Activated T-helper 1 cell treated with Interleukin-2 at 50 U/mL for 16 hours (primary cell): Measurements from ENCODE around the gene TMEM72.

ENCODE experiments used
- DNase-seq: peaks from one replicate; pipeline ENCODE4 v3.0.0-alpha.2; 2020; ENCODE audit warnings: low read depth

Gene TMEM72

DNA sequence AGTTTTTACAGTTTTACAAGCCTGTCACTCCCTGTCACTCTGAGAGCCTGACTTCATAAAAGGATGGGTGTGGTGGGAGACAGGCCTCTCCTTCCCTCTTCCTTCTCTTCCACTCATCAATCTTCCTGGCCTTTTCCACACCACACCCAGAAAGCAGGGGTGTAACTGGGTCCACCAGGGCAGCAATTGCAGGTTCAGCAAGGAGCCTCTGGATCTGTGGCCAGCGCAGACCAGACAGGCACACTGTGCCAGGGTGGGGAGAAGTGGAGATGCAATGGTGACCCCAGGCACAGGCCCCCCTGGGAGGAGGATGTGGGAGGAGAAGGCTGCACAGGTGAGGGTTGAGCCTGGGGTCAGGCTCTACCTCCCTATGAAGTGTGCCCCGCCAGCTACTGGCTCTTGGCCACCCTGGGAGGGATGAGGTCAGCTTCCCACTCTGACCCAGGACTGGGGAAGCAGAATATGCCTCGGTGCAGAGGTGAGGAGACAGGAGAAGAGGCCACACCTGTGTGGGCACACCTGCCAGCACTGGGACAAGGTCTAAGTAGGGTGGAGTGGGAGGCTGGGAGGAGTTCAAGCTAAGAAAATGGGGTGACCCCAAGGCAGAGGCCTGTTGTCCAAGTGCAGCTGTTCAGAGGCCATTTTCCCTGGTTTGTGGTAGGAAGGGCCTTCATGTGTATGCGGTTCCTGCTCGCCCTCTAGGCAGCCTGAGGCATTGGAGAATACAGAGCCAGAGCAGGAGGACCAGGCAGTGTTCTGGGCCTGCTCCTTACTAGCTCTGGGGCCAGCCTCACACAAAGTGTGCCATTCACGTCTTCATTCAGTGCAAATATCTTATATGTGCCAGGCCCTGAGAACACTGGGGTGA lies 20.2 kb upstream of the TMEM72 start:
- no peak for DNase-seq

DNA sequence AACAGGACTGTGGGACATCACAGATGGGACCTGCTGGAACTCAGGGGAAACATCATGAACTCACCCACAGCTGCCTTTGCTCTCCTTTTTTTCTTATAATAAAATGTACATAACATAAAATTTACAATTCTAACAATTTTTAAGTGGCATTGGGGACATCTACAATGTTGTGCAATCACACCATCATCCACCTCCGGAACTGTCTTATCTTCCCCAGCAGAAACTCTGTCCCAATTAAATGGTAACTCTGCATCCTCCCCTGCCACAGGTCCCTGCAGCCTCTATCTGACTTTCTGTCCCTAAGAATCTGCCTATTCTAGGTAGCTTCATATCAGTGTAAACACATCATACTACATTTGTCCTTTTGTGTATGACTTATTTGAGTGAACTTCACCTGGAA lies 19.4 kb upstream of the TMEM72 start:
- DNase-seq, result no peak

DNA sequence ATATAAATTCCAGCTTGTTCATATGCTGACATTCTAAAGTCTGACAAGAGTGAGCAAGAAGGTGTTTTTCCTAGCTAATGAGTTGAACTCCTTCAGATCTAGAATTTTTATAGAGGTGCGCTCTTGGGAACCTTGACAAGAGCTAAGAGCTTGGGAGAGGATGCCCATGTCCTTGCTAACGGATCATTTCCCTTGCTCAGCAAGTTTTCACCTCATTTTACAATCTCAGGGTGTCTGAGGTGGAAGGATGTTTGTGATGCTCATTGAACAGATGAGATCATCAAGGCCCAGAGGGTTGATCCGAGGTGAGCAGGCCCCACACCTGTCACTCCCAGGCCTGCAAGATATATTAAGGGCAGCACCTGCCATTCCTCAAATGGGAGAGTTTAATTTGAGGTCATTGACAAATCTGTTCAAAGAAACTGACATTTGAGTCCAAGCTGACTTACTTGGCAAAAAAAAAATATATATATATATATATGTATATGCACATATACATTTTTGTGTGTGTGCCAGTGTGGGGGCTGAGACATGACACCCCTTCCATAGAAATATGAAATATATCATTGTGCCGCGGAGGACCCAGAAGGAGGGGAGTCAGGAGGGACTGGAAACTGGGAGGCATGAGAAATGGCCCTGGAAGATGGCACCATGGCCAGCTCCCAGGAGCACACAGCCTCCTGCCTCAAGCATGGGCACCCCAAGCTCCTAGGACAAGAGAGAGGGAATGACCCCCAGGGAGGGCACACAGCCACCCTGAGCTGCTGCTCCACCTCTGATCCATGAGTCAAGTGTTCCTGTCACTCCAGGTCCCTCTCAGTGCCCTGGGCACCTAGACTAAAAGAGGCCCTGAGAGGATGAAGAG lies 17.3 kb upstream of the TMEM72 start:
- no peak for DNase-seq

DNA sequence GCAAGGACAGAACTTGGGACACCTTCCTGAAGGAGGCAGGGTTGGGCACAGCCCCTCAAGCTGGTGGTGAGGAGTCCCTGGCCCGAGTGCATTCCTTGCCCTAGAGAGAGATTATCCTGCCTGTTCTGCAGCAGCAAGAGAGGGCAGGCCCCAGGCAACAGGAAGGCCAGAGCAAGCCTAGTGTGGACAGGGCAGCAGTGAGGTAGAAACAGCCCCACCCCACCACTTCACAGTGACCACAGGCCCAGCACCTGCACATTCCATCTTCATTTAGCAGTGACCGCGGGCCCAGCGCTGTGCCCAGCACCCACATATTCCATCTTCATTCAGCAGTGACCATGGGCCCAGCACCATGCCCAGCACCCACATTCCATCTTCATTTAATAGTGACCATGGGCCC lies 16.4 kb upstream of the TMEM72 start:
- DNase-seq, result no peak

DNA sequence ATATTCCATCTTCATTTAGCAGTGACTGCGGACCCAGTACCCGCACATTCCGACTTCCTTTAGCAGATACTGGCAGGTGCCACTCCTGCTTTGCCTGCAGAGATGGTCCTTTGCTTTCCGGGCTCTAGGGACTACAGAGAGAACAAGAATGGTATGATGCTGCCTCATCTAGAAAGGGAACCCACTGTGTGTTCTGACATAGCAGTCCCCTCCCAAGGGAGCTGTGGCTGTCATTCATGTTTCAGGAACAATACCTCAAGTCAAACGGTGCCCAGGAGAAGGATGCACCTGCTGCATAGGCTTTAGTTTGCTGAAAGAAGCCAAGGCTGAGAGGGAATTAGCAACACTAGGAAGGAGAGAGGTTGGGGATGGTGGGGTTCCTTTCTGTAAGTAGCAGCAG lies 15.9 kb upstream of the TMEM72 start:
- no peak for DNase-seq

DNA sequence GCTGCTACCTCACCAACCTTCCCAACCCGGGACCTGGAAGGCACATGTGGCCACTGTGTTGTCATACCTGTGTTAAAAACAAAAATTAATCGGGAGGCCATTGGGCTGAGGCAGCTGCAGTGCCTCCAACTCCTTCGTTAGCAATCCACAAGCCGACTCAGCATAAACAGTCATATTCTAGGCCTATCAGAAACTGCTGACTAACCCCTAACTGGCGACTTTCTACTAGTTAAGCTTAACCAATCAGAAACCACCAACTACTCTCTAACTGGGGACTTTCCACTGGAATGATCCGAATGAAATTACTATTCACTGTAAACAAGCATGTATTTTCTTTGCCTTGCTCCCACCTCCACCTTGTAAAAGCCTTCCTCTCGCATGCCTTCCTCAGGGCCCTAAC lies 14.1 kb upstream of the TMEM72 start:
- DNase-seq, result no peak

DNA sequence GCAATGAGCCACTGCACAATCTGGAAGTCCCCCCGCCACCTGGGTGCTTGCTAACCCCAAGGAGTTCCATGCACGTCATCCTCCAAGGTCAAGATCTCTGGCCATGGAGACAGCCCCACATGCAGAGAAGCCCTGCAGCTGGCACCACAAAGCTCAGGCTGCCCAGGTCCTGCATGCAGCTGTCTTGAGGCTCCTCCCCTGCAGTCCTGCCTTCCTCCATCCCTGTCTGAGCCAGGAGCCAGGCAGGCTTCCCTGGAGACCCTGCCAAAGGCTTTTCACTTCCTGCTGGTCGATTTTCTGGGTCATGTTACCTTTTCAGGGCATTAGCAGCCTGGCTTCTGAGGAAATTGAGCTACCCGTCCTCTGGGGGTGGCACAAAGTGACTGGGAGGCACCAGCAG lies 12.5 kb upstream of the TMEM72 start:
- DNase-seq, result no peak

DNA sequence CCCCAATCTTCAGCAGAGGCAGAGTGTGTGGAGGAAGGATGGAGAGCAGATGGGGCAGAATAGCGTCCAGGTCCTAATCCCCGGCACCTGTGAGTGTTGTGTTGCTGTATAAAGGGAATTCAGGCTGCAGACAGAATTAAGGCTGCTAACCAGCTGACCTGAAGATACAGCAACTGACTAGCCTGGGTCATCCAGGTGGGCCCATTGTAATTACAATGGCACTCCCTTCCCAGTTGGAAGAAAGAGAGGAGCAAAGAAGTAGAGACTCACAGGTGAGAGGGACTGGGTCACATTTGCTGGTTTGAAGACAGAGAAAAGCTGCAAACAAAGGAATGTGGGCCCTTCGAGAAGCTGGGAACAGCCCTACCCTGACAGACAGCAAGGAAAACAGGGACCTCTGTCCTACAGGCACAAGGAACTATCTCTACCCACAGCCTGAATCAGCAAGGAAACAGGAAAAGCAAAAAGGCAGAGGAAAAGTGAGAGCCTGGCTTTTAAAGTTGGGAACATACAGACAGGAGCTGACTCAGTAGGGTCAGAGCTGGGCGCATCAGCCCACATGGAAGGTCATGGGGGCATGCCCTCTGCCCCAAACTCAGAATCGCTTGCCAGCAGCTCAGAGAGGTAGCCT lies 11.6 kb upstream of the TMEM72 start:
- DNase-seq, result no peak

DNA sequence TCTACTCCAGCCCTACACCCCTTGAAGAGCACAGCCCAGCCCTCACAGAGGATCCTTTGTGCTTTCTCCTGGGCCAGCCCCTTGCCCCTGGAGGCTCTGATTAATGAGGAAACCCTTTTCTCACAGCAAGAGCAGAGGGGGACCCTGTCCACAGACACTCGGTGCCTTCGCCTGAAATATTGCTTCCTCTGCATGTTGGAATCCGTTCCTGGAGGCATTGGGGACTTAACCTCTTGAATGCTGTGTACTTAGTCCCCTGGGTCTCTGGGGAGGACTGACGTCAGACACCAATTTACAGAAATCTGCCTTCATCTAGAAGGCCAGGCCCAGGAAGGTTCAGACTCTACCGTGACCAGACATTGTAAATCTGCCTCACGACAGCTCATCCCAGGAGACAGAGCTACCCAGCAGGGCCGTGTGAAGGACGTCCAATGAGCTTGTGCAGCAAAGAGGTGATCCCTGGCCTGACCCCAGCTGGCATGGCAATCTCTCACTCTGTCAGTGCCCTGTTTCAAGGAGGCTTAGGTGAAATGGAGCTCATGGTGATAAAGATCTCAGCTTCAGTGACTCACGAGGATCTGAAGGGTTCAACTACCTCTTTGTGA lies 8.1 kb upstream of the TMEM72 start:
- no peak for DNase-seq

DNA sequence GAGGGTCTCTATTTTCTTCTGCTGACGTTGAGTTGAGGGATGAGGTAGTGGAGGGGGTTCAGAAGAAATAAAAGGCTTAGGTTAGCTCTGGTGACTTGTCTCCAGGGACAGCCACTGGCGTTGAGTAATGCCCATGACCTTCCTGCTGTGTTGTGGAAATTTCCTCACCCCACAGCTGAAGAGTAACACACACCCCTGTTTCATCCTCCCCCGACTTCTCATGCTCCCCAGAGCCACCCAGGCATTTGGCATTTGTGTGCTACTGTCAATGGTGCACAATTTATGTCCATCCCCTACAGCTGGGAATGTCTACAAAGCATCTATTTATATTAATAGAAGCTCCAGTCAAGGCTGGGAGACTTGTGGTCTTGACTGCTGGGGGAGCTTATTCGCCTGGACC lies 4.7 kb upstream of the TMEM72 start:
- DNase-seq, result no peak

DNA sequence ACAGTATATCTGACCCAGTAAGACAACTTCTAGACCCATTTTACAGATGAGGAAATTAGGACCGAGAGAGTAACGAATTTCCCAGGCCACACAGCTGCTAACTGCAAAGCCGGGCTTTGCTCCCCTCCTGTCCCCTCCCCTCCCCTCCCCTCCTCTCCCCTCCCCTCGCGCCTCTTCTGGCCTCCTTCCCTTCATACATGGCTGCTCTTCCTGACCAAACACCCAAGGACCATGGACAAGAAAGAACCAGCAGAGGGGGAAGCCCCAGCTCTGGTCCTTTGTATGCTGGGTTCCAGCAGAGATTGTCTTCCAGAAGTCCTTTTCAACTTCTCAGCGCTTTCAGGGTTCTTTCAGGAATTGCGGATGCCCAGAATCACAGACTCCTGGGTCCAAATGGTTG lies 3.6 kb upstream of the TMEM72 start:
- DNase-seq, result no peak

DNA sequence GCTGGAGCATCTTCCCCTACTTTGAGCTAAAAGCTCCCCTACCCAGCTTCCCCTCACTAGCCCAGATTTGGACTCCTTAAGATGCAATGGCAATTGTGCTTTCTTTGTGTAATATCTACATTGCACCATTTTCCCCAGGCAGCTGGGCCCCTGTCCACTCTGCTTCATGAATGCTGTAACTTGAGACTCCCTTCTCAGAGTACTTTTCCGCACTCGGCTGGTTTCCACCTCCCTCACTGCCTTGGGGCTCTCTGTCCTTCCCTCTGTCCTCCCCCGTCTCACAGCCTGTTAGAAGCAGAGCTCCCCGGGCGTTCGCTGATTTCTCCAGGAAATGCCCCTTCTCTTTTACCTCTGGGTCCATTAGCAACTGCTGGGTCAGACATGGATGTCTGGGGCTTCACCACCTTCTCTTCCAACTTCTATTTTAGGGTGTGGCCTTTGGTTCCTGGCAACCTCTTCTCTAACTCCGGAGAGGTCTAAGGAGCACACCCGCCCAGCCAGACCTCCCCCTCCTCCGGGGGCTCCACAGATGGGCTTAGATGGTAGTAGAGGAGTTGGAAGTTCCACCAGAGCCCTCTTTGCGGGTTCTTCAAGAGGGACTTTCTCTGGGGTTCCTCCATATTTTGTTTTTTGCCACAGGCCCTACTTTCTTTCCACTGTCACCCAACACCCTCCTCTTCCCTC lies 2.9 kb upstream of the TMEM72 start:
- no peak for DNase-seq

DNA sequence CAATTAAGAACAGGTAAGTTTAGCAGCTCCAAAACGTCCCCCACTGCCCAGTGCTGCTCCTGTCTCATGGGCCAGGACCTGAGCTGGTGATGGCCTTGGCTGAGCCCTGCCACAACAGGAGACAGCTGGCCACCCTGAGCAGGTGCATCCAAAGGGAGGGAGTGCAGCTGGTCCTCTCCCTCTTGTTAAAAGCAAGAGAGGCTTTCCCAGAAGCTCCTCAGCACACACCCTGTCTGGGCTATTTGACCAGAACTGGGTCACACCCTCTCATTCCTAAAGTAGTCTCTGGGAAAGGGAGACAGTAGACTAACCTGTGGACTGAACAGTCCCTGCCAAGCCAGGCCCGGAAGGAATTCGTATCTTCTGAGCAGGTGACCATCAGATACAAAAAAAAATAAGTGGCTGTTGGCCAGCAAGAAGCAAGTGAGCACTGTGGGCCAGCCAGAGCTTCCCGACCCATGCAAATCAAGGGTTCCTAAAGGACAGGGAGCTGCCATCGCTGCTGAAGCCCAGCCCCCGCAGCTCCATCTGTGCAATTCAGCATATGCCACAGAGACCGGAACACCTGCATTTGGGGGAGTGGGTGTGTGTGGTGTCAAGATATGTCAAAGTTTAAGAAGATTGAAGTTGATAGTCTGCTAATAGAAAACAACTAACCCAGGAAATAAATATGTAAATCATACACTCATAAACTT lies 2.1 kb upstream of the TMEM72 start:
- no peak for DNase-seq

DNA sequence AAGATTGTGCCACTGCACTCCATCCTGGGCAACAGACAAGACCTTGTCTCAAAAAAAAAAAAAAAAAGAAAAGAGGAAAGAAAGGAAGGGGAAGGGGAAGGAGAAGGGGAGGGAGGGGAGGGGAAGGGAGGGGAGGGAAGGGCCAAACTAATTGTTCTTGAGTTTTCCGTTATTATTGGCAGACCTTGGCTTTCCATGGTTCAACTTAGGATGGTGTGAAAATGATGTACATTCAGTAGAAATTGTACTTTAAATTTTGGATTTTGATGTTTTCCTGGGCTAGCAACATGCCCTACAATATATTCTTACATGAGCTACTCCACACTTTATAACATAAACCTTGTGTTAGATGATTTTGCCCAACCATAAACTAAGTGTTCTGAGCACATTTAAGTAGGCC lies 1.2 kb upstream of the TMEM72 start:
- DNase-seq, result no peak

DNA sequence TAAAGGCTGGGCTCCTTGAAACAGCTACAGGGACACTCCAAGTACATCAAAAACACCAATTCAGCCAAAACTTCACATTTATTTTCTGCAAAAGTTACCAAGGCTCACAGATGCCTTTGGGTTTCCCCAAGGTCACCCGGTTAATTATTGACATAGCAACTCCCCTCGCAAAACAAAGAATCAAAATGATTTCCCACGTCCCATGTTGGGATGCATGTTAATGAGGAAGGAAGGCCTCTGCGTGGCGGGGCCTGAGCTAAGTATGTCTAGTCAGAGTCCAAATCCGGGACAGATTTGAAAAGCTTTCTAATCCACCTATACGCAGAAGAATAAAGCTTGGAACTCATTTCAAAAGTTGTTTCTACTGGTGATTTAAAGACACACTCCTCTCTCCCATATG lies 535 bp upstream of the TMEM72 start:
- no peak for DNase-seq

DNA sequence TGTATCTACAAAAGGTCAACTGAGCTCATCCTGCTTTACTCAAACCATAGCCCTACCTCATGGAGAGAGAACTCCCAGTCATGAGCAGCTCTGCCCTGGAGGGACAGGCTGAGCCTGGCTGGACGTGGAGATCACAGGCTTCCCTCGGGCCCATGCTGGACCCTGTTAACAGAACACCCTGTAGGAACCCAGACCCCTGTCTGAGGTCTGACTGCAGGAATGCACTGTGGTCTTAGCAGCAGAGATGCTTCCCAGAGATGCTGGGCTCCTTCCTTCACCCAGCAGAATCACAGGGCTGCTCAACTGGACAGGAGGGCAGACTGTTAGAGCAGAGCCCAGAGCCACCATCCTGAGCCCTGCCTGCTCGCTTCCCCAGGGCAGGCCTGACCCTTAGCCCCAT lies 814 bp downstream of the TMEM72 start:
- DNase-seq, result no peak

DNA sequence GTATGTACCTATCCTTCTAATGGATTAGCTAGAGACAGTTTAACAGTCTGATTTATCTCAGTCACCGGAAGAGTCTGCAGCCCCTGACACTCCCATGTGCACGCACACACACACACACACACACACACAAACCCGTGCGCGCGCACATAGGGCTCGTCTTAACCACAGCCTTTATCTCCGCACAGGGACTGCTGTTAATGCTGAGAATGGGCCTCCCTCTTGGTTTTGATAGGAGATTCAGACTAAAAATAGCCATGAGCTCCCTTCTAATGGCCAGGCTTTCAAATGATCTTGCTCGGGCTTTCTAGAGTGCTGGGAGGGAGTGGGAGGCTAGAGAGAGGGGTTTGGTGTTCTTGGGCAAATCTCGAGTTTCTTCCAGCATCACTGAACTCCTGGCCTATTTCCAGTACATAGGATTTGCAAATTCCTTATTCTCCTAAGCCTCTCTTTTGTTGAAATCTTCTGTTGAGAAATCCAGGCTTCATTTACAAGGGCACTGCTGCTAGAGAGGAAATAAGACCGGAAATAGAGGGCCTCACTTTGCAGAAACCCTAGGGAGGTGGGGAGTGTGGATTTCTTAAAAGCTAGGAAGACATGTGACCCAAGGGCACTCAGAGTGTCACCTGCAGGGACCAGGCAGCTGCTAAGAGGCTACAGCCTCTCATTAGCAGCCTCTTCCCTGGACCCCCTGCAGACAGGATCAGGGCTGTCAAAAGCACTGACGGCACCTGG lies 2.4 kb downstream of the TMEM72 start:
- DNase-seq, result no peak

DNA sequence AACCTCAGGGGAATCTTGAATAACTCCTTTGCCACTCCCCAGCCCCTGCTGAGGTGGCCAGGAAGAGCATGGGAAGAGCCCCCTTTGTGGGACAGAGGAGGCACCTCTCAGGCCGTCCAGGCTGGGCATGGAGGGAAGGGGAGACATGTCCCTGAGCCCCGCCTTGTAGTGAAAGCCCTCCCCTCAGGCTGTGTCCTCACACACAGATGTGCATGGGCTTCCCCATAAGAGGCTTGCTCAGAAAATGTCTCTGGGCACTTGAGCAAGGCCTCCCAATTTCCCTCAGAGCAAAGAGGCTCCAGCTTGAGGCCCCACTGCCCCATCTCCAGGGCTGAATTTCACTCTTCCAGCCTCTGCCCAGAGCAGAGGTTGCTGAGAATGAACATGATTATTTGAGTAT lies 3.8 kb downstream of the TMEM72 start:
- no peak for DNase-seq

DNA sequence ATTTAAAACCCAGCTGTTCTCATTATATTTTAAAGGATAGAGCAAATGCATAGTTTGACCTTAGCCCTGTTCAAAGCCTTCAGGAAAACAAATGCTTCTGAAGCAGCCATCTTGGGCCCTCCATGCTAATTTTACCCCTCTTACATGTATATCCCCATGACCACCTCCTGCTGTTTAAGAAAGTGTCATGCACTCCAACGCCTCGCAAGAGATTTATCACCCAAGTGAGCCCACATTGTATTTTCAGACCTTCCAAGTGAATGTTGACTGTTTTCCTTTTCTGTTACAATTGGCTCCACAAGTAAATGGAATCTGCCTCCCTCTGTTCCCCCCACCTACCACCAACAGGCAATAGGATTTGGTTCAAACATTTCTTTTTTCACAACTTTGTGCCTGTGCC lies 5.3 kb downstream of the TMEM72 start:
- DNase-seq, result no peak

DNA sequence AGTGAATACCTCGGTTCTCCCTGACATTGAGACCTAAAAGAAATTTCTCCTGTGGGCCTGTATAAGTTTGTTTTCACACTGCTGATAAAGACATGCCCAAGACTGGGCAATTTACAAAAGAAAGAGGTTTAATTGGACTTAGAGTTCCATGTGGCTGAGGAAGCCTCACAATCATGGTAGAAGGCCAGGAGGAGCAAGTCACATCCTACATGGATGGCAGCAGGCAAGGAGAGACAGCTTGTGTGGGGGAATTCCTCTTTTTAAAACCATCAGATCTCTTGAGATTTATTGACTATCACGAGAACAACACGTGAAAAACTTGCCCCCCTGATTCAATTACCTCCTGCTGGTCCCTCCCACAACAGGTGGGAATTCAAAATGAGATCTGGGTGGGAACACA lies 6.7 kb downstream of the TMEM72 start:
- DNase-seq, result no peak

DNA sequence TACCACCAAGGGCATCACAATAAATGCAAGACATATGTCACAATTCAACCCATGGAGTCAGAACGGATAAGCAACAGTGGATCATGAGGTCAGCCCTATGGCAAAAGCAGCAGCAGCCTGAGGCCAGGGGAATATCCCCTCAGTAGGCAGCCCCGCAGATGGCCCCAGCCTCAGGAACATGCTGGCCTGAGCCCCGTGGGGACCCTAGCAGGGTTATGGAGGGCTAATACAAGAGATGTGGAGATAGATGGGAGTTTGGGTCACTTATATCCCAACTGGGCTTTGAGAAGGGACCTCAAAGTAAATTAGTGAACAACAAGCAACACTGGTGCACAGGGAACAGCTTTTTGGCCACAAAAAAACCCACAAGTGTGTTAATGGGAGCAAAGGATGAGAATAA lies 9.1 kb downstream of the TMEM72 start:
- DNase-seq, result no peak
